ENCODE data around the gene POU6F2. TPM values are rescaled to one million over a fixed set of nuclear protein-coding genes. Genes with fewer than 3 reads are reported as not detected.

Gene POU6F2
- total RNA-seq, 1 experiment from 2014 or later, result 0.27 TPM

GRCh38 chr7:39313376-39313775 is 335.7 kb downstream of the POU6F2 start:
- Histone ChIP-seq H3K4me3 (replicated peaks in 1 of 2; ENCODE audit: low read depth in 1 of 2, low read length in 2 of 2) (no peak overlapping the region), H3K4me2 (ENCODE audit: low read length) (no peak overlapping the region), H3K4me1 (ENCODE audit: control insufficient read depth in 1 of 2, insufficient read depth in 2 of 2, low read length in 2 of 2) (no peaks in the 10 kb centered on the region), H2AFZ (ENCODE audit: low read depth, low read length, poor library complexity, severe bottlenecking) (no peak overlapping the region), H3K27ac (ENCODE audit: low read depth, low read length) (no peak overlapping the region), H3K36me3 (ENCODE audit: control insufficient read depth in 1 of 2, insufficient read depth in 2 of 2, low read length in 2 of 2) (no peaks in the 10 kb centered on the region), H3K9ac (ENCODE audit: low read length) (no peak overlapping the region), H3K9me2 (ENCODE audit: insufficient read depth) (no peaks in the 10 kb centered on the region), H4K20me1 (ENCODE audit: insufficient read depth) (no peaks in the 10 kb centered on the region), H3K9me3 (ENCODE audit: control insufficient read depth in 1 of 2, insufficient read depth in 1 of 2, low read depth in 1 of 2, low read length in 2 of 2) (no peaks in the 10 kb centered on the region), H3K79me2 (ENCODE audit: insufficient read depth, low read length) (no peaks in the 10 kb centered on the region), H3K27me3 (ENCODE audit: insufficient read depth, low read length) (peaks cover 60% of the 10 kb centered on the region)
- POLR2A ChIA-PET, result no interaction called here
- intact Hi-C loops (cut with micrococcal nuclease), result no loop called here
- TF ChIP-seq SP1 (IDR thresholded peaks at IDR 0.05; ENCODE audit: low read depth) (no peak), CTCF (IDR thresholded peaks at IDR 0.05 in 2 of 3, conservative IDR thresholded peaks at IDR 0.05 in 1 of 3; ENCODE audit: borderline replicate concordance in 1 of 3, insufficient read depth in 1 of 3, low read depth in 2 of 3, low read length in 2 of 3) (no peak), ZFX (IDR thresholded peaks at IDR 0.05) (no peak), EZH2phosphoT487 (IDR thresholded peaks at IDR 0.05; ENCODE audit: borderline replicate concordance) (no peak), RAD21 (IDR thresholded peaks at IDR 0.05; ENCODE audit: low read depth) (no peak), REST (IDR thresholded peaks at IDR 0.05; ENCODE audit: low read depth) (no peak), CEBPB (IDR thresholded peaks at IDR 0.05; ENCODE audit: low read depth) (no peak)
- no TSS peak for BruUV-seq (replicated peaks)
- DNase-seq (ENCODE audit: low read depth, low spot score) (no peak), ATAC-seq (no peak)
- CTCF ChIA-PET, result no interaction called here
- RAD21 ChIA-PET (ENCODE audit: low non-redundant PET in 1 of 2, low total read pairs in 2 of 2, uncharacterized antibody in 2 of 2, unreplicated experiment in 2 of 2), result no interaction called here
